ENCODE results near the gene LYZL2.
"Not testable (repeated sequence)": the region's sequence is repeated elsewhere in the genome, so short reads cannot be mapped to it uniquely, and the experiment has no call there.

The LYZL2 gene

DNA sequence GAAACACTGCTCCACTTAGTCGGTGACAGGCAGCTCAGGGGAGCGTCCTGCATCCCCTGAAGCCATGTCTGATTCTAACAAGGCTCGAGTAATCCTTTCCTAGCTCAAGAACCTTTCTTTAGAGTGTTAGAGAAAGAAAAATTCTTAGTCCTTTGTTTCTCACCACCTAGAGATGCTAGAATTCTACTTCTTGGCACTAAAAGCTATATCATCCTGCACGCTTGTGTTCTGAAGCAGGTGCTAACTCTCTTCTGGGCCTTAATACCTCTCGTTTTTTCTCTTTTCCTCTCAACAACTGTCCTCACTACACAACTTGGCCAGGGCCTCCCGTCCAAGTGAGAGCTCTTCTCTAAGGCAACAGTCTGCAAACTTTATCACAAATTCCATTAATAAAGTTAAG is at the start of gene LYZL2:
TSS of gene LYZL2 (minus strand) at position 101 of the 400 bp plus-strand sequence. CDS start 2,838 bp downstream, outside the sequence.
- no peak for DNase-seq (ENCODE audit: low read depth)

DNA sequence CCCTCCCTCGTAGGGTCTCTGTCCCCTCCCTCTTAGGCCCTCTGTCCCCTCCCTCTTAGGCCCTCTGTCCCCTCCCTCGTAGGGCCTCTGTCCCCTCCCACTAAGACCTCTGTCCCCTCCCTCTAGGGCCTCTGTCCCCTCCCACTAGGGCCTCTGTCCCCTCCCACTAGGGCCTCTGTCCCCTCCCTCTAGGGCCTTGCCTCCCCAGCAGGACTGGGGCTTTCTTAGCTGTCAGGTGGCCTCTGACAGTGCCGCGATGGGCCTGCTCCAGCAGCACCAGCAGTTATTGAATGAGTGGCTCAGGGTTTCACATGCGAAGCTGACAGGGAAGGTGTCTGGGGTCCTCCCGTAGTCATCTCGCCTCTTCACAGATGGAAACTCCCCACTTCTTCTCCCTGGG is 48.1 kb upstream of the LYZL2 start:
- not testable (repeated sequence) for DNase-seq (ENCODE audit: low read depth)

DNA sequence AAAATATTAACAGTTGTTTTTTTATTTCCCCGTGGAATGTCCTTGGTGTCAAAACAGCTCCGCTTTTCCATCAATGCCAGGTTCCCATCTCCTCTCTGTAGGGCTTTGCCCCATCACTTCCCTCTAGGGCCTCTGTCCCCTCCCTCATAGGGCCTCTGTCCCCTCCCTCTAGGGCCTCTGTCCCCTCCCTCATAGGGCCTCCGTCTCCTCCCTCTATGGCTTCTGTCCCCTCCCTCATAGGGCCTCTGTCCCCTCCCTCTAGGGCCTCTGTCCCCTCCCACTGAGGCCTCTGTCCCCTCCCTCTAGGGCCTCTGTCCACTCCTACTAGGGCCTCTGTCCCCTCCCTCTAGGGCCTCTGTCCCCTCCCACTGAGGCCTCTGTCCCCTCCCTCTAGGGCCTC is 47.6 kb upstream of the LYZL2 start:
- not testable (repeated sequence) for DNase-seq (ENCODE audit: low read depth)

DNA sequence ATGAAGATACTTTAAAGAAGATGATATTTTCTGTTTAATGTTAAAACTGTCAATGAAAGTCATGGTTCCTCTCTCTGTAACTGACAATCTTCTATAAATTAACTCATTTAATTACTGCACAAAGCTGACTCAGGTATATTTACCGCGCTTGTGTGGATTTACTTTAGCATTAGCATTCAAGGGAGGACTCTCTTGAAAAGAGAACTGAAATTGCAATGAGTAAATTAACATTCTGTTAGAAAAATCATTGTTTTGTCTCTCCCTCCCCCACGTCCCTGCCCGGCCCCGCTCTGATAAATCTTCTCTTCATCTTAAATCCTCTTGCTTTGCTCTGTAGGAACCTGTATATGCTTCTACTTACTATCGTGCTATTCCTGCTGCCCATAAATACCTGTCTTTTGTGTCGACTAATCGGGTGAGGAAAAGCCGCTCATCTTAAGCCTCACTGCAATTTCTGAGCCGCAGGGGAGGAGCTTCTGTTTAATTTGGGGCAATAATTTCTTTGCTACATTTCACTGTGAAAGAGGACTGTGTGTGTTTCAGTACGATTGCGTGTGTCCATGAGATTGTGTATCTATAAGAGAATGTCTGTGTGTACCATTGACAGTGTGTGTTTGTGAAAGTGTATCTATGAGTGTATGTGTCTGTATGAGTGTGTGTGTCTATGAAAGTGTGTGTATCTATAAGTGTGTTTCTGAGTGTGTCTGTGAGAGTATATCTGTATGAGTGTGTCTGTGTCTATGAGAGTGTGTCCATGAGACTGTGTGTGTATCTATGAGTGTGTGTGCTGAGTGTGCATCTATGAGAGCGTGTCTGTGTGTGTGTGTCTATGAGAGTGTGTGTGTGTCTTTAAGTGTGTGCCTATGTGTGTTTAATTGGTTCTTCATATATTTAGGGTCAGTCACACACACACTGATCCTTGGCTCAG is 46.5 kb upstream of the LYZL2 start:
- DNase-seq (ENCODE audit: low read depth), result no peak

DNA sequence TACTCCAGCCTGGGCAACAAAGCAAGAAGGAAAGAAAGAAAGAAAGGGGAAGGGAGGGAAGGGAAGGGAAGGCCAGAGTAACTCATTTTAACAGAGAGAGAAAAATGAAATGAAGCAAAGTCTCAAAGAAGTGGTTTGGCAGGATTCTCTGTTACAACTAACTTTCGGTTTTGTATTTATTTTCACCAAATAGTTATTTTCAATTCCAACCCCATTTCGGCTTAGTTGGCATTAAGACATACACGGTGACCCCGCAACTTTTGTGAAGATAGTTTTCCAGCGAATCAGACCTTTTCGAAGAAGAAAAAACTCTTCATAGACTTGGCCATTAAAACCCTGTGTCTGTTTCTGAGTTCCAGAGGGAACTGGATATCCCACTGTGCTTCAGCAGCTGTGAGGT is 45.2 kb upstream of the LYZL2 start:
- no peak for DNase-seq (ENCODE audit: low read depth)

DNA sequence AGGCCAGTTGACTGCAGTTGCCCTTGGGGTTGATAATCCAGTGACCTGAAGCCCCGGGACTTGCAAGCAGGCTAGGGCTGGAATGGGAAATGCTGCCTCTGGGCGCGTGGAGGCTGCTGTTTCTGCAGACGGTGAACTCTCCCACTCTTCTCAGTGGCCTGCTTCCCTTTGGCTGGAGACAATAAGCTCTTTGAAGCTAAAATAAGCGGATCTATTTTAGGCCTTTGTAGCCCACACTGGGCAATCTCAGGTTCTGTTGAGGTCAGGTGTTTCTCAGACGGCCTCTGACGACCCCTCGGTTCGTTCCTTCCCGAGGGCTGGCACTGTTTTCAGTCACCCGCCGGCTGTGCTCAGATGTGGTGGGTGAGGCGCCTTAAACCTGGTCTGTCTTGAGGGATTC is 43.7 kb upstream of the LYZL2 start:
- DNase-seq (ENCODE audit: low read depth), result not testable (repeated sequence)

DNA sequence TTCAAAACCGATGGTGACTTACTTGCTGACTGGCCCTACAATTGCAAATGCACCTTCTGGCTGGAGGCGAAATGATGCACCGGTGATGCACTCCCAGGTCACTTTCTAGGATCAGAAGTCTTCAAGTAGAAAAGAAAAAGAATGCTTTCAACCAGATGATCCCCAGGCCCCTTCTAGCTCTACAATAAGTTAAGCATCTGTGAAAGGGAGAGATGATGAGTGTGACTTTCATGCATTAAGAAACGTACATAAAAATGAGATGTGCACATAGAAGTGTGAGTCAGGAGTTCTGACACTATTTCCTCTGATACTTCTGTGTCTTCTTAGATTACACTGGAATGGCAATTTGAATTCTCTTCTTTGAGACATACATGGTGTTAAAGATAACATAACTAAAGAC is 42.8 kb upstream of the LYZL2 start:
- not testable (repeated sequence) for DNase-seq (ENCODE audit: low read depth)

DNA sequence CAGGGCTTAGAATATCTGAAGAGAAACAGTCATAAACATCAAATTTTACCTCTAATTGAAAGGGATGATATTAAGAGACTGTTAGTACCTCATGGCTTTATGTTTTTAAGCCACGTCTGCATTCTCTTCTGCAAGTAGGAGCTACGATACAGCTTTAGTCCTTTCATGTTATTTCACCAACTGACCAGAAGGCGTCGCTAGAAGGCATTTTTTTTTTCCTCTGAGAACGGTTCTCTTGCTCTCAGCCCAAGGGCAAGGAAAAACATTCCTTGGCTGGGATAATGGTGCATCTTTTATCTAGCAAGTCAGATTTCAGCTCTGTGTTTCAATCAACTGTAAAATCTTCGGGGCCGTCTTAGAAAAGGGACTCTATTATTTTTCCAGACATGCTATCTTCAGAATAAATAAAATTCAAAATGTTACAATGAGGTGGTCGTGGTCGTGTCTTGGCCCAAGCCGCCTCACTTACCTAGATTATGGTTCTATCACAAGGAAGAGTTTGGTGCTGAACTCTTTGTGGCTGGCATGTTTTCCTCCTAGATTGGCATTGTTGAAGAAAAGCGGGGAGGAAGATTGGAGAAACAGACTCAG is 41.6 kb upstream of the LYZL2 start:
- peak; percentile 4 for DNase-seq (ENCODE audit: low read depth)

DNA sequence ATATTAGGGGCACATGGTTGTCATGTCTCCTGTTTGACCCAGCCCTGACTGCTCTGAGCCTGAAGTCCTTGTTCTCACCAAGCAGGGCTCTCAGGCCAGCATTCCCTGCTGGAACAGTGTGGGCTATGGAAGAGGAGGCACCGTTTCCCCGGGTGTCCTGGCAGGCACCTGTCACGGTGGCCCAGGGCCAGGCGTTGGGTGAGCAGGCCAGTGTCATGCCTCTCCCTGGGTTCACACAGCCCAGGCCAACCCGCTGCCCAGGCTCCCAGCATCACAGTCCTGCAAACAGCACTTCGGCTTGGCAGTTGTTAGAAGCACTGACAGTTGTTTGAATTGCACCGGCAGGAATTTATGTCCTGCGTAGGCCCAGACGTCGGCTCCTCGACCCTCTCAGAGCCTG is 38.4 kb upstream of the LYZL2 start:
- DNase-seq (ENCODE audit: low read depth), result not testable (repeated sequence)

DNA sequence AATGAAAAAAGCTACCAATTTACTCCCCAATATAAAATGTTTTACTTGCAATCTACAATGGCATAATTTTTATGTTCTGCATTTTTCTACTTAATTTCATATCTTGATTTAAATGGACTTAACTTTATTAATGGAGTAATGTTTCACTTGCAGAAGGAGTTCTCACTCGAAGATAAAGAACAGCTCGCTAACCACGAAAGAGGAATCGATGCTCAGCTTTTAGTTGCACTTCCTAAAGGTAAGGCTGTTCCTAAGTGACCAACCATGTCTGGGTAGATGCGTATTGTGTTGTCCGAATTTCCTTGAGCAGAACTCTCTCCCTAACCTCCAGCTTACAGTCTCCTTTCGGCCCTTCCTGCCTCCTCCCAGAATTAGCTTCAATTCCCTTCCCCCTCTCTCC is 33.9 kb upstream of the LYZL2 start:
- not testable (repeated sequence) for DNase-seq (ENCODE audit: low read depth)

DNA sequence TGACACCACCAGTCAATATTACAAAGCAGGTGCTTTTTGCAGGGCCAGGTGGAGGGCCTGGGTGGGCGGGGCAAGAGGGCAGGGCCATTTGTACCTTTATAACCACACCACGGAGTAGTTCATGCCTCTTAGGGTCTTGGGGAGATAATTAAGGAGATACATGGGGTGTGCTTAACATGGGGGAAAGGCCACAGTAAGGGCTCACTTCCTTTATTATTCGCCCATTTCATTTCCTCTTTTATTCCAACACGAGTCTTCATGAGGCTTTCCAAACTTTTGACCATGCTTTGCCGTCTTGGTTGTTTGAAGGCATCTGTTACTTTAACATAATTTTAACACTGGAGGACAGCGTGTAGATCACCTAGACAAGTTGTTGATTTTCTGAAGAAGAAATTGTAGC is 33.3 kb upstream of the LYZL2 start:
- DNase-seq (ENCODE audit: low read depth), result no peak

DNA sequence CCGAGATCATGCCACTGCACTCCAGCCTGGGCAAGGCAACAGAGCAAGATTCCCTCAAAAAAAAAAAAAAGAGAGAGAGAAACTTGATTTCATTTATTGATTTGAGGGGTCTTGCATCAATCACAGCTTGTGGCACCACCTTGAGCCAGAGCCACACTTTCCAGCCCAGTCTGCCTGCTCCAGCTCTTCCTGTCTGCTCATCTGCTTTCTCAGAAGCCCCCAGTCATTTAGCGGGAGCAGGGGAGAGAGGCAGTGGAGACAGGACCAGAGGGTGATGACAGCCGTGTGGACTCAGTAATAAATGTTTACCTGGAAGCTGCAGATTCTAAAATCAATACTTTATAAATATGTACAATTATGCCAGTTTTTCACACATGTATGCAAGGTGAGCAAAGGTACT is 30.8 kb upstream of the LYZL2 start:
- DNase-seq (ENCODE audit: low read depth), result not testable (repeated sequence)

DNA sequence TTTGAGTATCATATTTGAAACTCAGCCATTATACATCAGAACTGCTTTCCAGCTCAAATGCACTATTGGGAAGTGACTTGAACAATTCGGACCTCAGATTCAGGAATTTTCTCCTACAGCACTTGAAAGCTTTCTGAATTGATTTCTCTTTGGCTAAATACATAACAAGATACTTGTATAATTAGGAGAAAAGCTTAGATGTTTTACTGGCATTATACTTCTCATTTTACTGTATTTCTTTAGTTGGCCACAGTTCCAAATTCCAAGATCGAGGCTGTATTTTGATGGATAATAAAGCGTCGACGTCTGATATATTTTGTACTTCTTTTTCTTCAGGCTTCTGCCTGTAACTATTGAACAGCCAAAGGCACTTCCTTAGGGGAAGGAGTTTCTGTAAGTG is 26.7 kb upstream of the LYZL2 start:
- DNase-seq (ENCODE audit: low read depth), result no peak

DNA sequence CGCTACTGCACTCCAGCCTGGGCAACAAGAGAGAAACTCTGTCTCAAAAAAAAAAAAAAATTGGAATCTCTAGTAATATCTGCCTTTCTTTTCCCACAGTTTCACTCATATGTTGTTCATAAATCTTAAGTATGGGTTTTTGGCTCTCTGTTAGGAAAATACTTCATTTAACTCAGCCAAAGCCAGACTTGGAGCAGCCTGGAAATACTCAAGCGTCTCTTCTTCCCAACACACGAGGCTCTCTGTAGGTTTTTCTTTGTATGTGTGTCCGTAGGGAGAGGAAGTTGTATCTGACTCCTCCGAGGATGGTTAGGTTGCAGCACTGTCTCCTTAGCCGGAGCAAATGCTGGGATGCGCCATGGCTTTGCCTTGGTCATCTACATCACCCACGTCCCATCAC is 25.4 kb upstream of the LYZL2 start:
- DNase-seq (ENCODE audit: low read depth), result not testable (repeated sequence)

DNA sequence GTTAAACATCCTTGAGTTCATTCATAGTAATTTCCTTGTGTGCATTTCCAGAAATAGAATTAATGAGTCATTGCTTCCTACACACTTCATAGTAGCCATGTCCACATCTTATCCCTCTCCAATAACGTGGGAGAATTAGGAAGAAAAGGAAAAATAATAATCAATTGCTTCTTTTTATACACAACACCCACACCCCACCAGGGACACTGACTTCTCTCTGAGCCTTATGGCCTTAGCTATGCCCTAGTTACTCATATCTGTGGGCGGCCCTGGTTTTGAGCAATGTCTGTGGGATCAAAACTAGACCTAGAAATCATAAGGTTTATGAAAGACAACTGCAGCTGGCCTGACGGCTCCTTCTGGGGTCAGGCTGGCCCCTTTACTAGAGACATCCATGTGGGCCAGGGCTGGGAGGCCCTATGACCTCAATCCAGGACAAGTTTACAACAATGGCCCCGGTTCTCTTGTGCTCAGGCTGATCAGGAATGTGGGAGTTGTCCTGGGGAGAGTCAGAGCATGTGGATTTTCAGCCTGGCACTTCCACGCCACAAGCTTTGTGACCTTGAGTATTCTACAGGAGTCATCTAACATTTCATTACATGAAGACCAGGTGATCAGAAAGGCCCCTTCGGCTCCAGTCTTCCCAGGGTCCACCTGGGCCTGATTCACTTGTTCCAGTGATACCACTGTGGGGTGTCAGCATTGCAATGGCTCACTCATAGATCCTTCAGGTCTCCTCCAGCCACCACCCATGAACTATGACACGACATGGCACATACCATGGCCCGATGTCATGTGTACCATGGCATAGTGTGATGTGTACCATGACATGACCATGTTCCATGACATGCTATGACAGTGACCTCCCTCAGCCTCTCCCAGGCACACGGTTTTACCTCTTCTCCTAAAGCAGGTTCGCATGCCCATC is 22.2 kb upstream of the LYZL2 start:
- not testable (repeated sequence) for DNase-seq (ENCODE audit: low read depth)

DNA sequence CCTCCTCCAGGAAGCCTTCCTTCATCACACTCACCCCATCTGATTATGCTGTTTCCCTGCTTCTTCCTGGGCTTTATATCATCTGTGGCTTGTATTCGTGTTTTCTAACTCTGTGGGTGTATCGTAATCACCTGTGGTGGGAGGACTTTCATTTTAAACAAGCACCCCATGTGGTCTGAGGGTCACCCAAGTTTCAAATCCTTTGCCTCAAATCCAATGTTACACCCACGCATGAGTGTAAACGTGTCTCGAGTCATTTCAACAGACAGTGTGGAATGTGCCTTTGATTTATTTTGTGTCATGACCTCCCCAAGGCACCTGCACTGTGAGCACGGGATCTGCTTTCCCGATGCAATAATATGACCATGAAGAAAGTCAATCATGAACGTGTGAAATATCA is 17.5 kb upstream of the LYZL2 start:
- DNase-seq (ENCODE audit: low read depth), result no peak

DNA sequence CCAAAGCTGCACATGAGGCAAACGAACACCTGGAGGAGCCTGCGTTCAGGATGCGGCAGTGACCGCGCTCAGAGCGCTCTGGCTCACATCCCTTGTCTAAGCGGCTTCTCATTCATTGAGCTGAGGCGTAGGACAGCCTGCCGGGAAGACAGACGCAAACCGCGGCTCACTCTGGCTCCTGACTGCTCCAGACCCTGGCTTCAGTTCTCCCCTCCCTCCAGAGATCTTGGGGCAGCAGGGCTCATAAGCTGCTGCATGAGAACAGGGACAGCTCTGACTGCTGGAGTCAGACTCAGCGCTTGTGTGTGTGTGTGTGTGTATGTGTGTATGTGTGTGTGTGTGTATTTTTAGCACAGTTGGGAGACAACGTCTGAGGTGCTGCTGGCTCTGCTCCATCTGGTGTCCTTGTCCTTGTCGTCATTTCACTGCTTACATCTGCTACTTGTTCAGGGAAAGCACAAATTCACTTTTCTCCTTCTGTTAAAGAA is 15.8 kb upstream of the LYZL2 start:
- DNase-seq (ENCODE audit: low read depth), result no peak

DNA sequence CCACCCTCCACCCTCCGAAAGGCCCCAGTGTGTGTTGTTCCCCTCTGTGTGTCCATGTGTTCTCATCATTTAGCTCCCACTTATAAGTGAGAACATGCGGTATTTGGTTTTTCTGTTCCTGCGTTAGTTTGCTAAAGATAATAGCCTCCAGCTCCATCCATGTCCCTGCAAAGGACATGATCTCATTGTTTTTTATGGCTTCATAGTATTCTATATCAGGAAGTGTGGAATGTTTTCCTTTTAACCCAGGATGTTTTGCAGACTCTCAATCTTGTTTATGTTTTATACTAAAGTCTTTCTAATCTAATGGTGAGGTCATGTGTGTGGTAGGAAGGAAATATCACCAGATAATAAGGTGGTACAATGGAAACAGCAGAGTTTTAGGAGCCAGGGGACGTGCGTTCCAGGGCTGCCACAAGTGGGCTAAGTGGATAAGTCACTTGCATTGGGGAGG is 14.9 kb upstream of the LYZL2 start:
- not testable (repeated sequence) for DNase-seq (ENCODE audit: low read depth)

DNA sequence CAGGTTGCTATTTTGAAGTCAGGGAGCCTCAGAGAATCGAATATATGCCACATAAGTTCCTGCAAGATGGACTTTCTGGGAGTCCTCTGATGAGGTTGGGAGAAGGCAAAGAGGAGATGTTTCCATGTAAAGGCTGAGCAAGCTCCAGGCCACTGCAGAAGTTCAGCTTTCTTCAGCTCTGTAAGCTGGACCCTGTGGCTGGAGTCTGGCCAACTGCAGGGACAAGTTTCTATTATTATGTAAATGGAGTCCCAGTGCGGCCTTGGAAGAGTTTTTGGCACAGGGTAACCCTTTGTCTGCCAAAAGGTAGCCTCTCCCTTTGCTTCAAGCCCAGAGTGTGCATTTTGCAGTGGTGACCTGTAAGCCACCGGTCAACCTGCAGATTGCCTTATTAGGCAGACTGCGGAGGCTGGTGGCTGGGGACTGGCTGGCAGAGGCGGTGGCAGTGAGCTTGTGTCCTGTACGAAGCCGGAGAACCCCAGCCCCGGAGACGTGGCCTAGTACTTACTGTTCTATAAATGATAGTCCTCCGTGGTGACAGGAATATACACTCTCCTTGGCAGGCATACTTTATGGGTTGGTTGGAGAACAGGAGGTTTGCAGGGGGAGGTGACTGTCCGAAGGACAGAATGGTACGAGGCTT is 14.1 kb upstream of the LYZL2 start:
- DNase-seq (ENCODE audit: low read depth), result not testable (repeated sequence)

DNA sequence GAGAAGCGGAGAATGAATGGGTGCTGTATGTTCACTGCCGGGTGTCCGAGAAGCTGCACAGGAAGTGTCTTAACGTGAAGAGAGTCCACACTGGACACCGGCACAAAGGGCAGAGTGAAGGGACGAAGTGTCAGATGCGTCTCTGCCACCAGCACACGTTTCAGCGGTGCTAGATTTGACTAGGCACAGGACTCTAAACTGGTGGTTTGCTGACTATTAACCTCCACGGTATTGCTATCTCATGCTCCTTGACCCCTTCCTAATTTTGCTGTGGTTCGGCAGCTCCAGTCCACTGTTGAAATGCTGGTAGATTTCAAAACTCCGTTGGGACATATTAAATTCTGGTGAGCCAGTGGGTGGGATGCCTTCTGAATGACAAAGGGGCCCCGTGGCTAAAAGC is 13.3 kb upstream of the LYZL2 start:
- DNase-seq (ENCODE audit: low read depth), result not testable (repeated sequence)

DNA sequence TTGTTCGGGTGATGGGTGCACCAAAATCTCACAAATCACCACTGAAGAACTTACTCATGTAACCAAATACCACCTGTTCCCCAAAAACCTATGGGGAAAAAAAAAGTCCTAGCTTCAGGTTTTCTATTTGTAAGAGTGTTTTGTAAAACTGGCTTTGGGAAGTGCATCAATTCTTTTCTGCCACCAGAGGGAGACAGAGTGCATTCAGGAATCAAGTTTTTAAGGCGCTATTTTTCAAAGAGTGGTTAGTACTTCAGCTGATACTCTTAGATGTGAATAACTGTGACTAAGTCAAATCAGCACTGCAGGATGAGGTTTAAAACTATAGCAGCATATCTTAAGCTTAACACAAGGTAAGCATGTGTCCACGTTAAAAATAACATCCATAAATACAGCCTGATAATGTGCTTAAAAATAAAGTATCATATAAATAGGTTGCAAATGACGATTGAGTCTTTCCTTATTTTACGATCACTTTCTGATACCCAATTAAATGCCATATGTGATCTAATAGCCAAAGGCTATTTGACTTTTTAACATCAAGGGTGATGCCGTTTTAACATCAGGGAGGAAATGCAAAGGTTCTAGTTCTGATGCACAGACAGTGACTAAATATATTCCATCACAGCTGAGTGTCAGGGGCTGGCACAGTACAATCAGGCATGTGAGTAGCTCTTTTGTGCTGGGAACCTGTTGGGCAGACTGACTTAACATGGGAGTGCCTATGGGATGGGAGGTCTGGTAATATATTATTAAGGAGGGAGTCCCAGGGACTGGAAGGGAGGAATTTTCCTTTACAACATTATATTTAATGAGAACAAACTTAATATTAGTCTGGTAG is 10.6 kb upstream of the LYZL2 start:
- DNase-seq (ENCODE audit: low read depth), result peak; percentile 6
